Subcutaneous abdominal adipose tissue (tissue), 5 donors: ENCODE data around the gene CD14.

Experiments
- H3K27ac ChIP-seq: one replicate; pipeline ENCODE4 v1.7.0; 2013; ENCODE audit warnings: low read depth, mild to moderate bottlenecking, inconsistent platforms, low read length, moderate library complexity
- H3K27me3 ChIP-seq, 5 donors: one replicate each; pipeline ENCODE4 v1.7.0; 2013; ENCODE audit warnings: low read length in 5 of 5, inconsistent platforms in 1 of 5; ENCODE audit not compliant: control insufficient read depth in 5 of 5, insufficient read depth in 4 of 5
- H3K36me3 ChIP-seq, 5 donors: one replicate each; pipeline ENCODE4 v1.7.0; 2013; ENCODE audit warnings: low read length in 5 of 5; ENCODE audit not compliant: control insufficient read depth in 5 of 5, insufficient read depth in 5 of 5
- H3K4me1 ChIP-seq, 5 donors: one replicate each; pipeline ENCODE4 v1.7.0; 2013; ENCODE audit warnings: low read length in 5 of 5, mild to moderate bottlenecking in 3 of 5, moderate library complexity in 1 of 5; ENCODE audit not compliant: control insufficient read depth in 5 of 5, insufficient read depth in 5 of 5
- H3K4me3 ChIP-seq, 5 donors: one replicate each; pipeline ENCODE4 v1.7.0; 2013; ENCODE audit warnings: low read length in 5 of 5, low read depth in 1 of 5
- H3K9ac ChIP-seq, 5 donors: one replicate each; pipeline ENCODE4 v1.7.0; 2013; ENCODE audit warnings: low read length in 5 of 5, mild to moderate bottlenecking in 4 of 5, moderate library complexity in 3 of 5
- H3K9me3 ChIP-seq, 5 donors: one replicate each; pipeline ENCODE4 v1.7.0; 2013; ENCODE audit warnings: low read length in 5 of 5; ENCODE audit not compliant: control insufficient read depth in 5 of 5
- donor health status: healthy.
- donor health status: healthy.
- donor health status: healthy.
- donor health status: healthy.
- donor health status: healthy.

Gene CD14

DNA sequence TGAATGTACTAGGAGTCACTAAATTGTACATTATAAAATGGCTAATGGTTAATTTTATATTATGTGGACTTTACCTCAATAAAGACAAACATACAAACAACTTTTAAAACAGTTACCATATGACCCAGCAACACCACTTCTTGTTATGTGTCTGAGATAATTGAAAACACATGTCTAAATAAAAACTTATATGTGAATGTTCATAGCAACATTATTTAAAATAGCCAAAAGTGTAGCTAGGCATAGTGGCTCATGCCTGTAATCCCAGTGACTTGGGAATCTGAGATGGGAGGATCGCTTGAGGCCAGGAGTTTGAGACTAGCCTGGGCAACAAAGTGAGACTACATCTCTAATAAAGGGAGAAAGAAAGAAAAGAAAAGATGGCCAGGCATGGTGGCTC is 45.5 kb downstream of the CD14 start:
- Histone ChIP-seq H3K9ac (no peak overlapping the region), H3K4me1 (peaks cover 0 to 34% (median 14%) of the 10 kb centered on the region in 5 donors), H3K4me3 (no peak overlapping the region), H3K36me3 (no peaks in the 10 kb centered on the region), H3K9me3 (peaks cover 0 to 3% (median 0%) of the 10 kb centered on the region in 5 donors), H3K27me3 (no peaks in the 10 kb centered on the region), H3K27ac (no peak overlapping the region)
